GM08714 (cell line): ENCODE measurements around the gene STAG1.
"Not testable (repeated sequence)": the region's sequence is repeated elsewhere in the genome, so short reads cannot be mapped to it uniquely, and the experiment has no call there.

ENCODE experiments used
- H3K4me3 ChIP-seq: fragments of 200-500 bp; sonication (Bioruptor generic); 2 replicates; pipeline ENCODE4 v1.5.1; 2014; ENCODE audit warnings: mild to moderate bottlenecking, low read length, inconsistent platforms
- ZNF274 ChIP-seq: IDR thresholded peaks from 2 replicates; pipeline ENCODE4 v1.6.1; 2012; ENCODE audit warnings: mild to moderate bottlenecking, low read depth, low read length

STAG1 gene

GRCh38 chr3:136661282-136661681 lies 90.9 kb downstream of the STAG1 start:
- no peak overlapping the region for H3K4me3 ChIP-seq
- TF ChIP-seq ZNF274, result no peak

- H3K4me3 ChIP-seq, result no peak overlapping the region
- TF ChIP-seq ZNF274, result no peak
Measured at GRCh38 chr3:136658946-136659682, 93.1 kb downstream of the STAG1 start.

DNA sequence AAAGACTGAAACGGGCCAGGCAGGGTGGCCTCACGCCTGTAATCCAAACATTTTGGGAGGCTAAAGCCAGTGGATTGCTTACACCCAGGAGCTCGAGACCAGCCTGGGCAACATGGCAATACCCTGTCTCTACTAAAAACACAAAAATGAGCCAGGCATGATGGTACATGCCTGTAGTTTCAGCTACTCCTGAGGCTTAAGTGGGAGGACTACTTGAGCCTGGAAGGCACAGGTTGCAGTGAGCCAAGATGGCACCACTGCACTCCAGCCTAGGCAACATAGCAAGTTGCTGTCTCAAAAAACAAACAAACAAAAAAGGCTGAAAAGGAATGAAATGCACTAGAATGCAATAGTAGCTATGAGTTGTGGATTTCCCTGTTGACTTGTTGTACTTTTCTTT lies 94.7 kb downstream of the STAG1 start:
- no peak overlapping the region for H3K4me3 ChIP-seq
- TF ChIP-seq ZNF274, result no peak

- TF ChIP-seq ZNF274, result no peak
- no peak overlapping the region for H3K4me3 ChIP-seq
Measured at GRCh38 chr3:136653628-136654027, 98.5 kb downstream of the STAG1 start.

- no peak for TF ChIP-seq ZNF274
- no peak overlapping the region for H3K4me3 ChIP-seq
Measured at GRCh38 chr3:136651581-136651980, 100.6 kb downstream of the STAG1 start.

DNA sequence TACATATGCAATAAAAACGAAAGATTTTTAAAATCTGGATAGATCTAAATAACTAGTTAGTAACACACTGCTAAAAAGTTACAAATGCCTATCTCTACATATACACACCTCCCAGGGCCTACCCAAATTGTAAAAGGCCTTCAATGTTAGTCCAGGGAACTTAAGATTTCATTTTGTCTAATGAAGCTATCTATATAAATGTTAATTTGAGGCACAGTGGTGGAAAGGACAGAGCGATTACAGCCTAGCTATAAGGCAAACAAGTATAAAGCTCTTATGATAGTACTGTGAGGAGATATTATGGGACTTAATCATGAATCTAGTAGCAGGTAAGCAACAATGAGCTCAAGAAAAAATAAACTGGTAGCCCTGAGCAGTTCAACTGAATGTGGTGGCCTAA lies 101.7 kb downstream of the STAG1 start:
- H3K4me3 ChIP-seq, result no peak overlapping the region
- TF ChIP-seq ZNF274, result no peak

- TF ChIP-seq ZNF274, result no peak
- H3K4me3 ChIP-seq, result no peak overlapping the region
Measured at GRCh38 chr3:136645915-136646314, 106.3 kb downstream of the STAG1 start.

DNA sequence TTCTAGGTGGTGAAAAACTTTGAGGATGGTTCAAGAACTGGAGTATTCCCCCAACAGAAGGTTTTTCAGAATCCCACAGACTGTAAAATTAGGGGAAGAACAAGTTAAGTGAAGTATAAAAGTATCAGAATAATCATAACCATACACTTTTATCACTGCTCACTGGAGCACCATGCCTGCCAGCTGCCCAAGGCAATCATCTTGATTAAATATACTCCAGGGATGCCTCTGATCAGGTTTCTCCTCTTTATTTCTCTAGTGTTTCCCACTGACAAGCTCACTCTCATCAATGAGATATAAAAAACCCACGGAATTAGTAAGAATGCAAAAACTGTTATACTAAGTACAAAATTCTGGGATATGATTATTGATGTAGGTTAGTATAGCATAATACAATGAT lies 108.0 kb downstream of the STAG1 start:
- no peak for TF ChIP-seq ZNF274
- no peak overlapping the region for H3K4me3 ChIP-seq

GRCh38 chr3:136643380-136643779 lies 108.8 kb downstream of the STAG1 start:
- not testable (repeated sequence) for H3K4me3 ChIP-seq

- TF ChIP-seq ZNF274, result no peak
- H3K4me3 ChIP-seq, result no peak overlapping the region
Measured at GRCh38 chr3:136642711-136643110, 109.5 kb downstream of the STAG1 start.

DNA sequence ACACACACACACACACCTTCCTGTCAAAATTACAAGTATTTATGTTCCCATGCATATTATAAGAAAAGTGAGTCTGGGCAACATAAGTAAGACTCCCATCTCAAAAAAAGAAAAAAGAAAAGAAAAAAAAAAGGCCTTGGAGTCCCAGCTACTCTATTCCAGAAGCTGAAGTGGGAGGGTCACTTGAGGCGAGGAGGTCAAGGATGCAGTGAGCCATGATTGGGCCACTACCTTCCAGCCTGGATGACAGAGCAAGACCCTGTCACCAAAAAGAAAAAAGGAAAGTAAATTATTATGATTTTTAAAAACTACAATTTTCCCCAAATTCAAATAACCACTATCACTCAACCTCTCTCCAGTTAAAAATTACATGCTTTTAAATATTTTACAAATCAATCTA lies 113.1 kb downstream of the STAG1 start:
- no peak for TF ChIP-seq ZNF274
- no peak overlapping the region for H3K4me3 ChIP-seq

GRCh38 chr3:136637176-136637575 lies 115.0 kb downstream of the STAG1 start:
- H3K4me3 ChIP-seq, result no peak overlapping the region
- no peak for TF ChIP-seq ZNF274

DNA sequence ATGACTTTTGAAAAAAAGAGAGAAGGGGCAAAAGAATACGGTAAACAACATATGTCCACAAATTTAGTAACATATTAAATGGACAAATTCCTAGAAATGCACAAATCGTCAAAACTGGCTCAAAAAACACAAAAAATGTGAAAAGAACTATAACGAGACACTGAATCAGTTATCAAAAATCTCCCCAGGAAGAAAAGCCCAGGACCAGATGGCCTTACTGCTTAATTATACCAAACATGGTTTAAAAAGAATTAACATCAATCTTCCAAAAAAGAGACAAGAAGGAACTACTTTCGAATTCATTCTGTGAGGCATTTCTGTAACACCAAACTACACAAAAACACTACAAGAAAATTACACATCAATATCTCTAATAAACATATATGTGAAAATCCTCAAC lies 117.4 kb downstream of the STAG1 start:
- no peak for TF ChIP-seq ZNF274
- H3K4me3 ChIP-seq, result no peak overlapping the region

DNA sequence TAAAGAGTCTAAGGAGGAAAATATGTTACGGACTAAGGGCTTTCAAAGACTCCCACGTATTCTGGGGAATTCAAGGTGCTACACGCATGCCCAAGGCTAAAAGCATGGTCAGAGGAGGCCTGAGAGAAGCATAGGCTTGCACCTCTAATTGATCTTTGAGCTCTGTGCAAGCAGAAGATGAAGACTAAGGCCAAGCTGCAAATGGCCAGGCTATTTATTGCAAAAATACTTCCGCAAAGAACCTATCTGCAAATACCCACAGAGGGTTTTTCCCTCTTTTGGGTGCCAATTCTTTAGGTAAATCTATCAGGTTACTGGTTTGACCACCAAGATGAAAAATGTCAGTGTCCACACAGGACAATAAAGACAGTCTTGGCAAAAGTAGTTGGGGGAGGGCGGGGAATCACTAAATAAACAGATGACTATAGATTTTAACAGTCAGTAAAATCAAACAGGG lies 119.5 kb downstream of the STAG1 start:
- no peak for TF ChIP-seq ZNF274
- no peak overlapping the region for H3K4me3 ChIP-seq

DNA sequence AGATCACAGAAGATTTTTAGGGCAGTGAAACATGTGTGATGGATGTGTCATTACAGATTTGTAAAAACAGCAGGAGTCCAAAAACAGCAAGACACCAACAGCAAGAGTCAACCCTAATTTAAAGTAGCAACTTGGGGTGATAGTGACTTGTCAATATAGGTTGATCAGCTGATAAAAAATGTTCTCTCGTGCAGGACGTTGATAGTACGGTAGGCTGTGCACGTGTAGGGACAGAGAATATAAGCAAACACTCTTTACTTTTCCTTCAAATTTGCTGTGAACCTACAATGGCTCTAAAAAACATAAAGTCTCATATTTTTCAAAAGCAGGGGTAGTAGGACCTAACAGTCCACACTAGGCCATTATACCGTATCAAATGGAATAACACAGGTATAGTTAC lies 120.8 kb downstream of the STAG1 start:
- TF ChIP-seq ZNF274, result no peak
- no peak overlapping the region for H3K4me3 ChIP-seq

GRCh38 chr3:136630915-136631314 lies 121.3 kb downstream of the STAG1 start:
- TF ChIP-seq ZNF274, result no peak

More at GRCh38 chr3:136630915-136631314, 121.3 kb downstream of the STAG1 start:
- no peak overlapping the region for H3K4me3 ChIP-seq
